Keratinocyte (primary cell): Measurements from ENCODE around the gene COMMD6. TPM values are rescaled to one million over a fixed set of nuclear protein-coding genes. Genes with fewer than 3 reads are reported as not detected.

Experiments used
- DNase-seq: peaks from one replicate; pipeline ENCODE4 v3.0.0-alpha.2; 2011; ENCODE audit warnings: low read depth, missing footprints, low spot score
- FAIRE-seq: peaks from 2 replicates; lab custom pipeline; 2011; peaks lifted over from hg19 to GRCh38; lab: Jason Lieb, UNC
- H2AFZ ChIP-seq: 2 replicates; pipeline ENCODE4 v1.6.0; 2012; ENCODE audit warnings: low read length, control low read depth, inconsistent platforms; ENCODE audit not compliant: control insufficient read depth
- H3K27ac ChIP-seq: 2 replicates; pipeline ENCODE4 v1.5.1; 2011; ENCODE audit warnings: low read length; ENCODE audit not compliant: control insufficient read depth, insufficient read depth
- H3K27me3 ChIP-seq: 3 replicates; pipeline ENCODE4 v1.6.0; 2011; ENCODE audit warnings: low read length; ENCODE audit not compliant: control insufficient read depth, insufficient read depth; ENCODE audit errors: extremely low read depth
- H3K36me3 ChIP-seq, 2 experiments: 2 replicates in 1 of 2; 3 replicates in 1 of 2; pipeline ENCODE4 v1.5.1; 2011; ENCODE audit warnings: low read length in 2 of 2, mild to moderate bottlenecking in 1 of 2; ENCODE audit not compliant: control insufficient read depth in 2 of 2, insufficient read depth in 2 of 2; ENCODE audit errors: extremely low read depth in 1 of 2
- H3K4me1 ChIP-seq: 3 replicates; pipeline ENCODE4 v1.5.1; 2011; ENCODE audit warnings: low read length; ENCODE audit not compliant: control insufficient read depth, insufficient read depth; ENCODE audit errors: extremely low read depth
- H3K4me2 ChIP-seq: 3 replicates; pipeline ENCODE4 v1.6.0; 2011; ENCODE audit warnings: low read depth, low read length; ENCODE audit not compliant: control insufficient read depth, insufficient read depth; ENCODE audit errors: extremely low read depth
- H3K4me3 ChIP-seq, 3 experiments: fragments of 200-600 bp in 1 of 3; sonication (generic) in 1 of 3; 2 replicates in 2 of 3; 3 replicates in 1 of 3; pipeline ENCODE4 v1.5.1; 2011 to 2016; ENCODE audit warnings: low read length in 3 of 3, mild to moderate bottlenecking in 3 of 3, control low read depth in 2 of 3, inconsistent platforms in 1 of 3, low read depth in 1 of 3, mixed read lengths in 1 of 3, mixed run types in 1 of 3, moderate library complexity in 1 of 3; ENCODE audit not compliant: control insufficient read depth in 2 of 3, insufficient read depth in 2 of 3; ENCODE audit errors: extremely low read depth in 1 of 3
- H3K79me2 ChIP-seq: 2 replicates; pipeline ENCODE4 v1.6.0; 2012; ENCODE audit warnings: low read length; ENCODE audit not compliant: control insufficient read depth, insufficient read depth
- H3K9ac ChIP-seq: 3 replicates; pipeline ENCODE4 v1.6.0; 2011; ENCODE audit warnings: low read length; ENCODE audit not compliant: control insufficient read depth, insufficient read depth; ENCODE audit errors: extremely low read depth
- H3K9me1 ChIP-seq: 3 replicates; pipeline ENCODE4 v1.6.0; 2011; ENCODE audit warnings: low read length; ENCODE audit not compliant: control insufficient read depth, insufficient read depth; ENCODE audit errors: extremely low read depth
- H3K9me3 ChIP-seq: 2 replicates; pipeline ENCODE4 v1.5.1; 2012; ENCODE audit warnings: low read depth, low read length; ENCODE audit not compliant: control insufficient read depth
- H4K20me1 ChIP-seq: 3 replicates; pipeline ENCODE4 v1.6.0; 2011; ENCODE audit warnings: low read length; ENCODE audit not compliant: control insufficient read depth, insufficient read depth; ENCODE audit errors: extremely low read depth
- CTCF ChIP-seq, 3 experiments: IDR thresholded peaks in 1 of 3; conservative IDR thresholded peaks in 1 of 3; optimal IDR thresholded peaks in 1 of 3; 2 replicates in 2 of 3; 3 replicates in 1 of 3; pipeline versions ENCODE3 to v1.5.1; 2011; ENCODE audit warnings: low read length in 3 of 3, mild to moderate bottlenecking in 3 of 3, moderate library complexity in 2 of 3, control low read depth in 1 of 3, inconsistent platforms in 1 of 3; ENCODE audit not compliant: insufficient read depth in 2 of 3; ENCODE audit errors: extremely low read depth in 1 of 3
- EZH2 ChIP-seq: IDR thresholded peaks from one replicate; pipeline ENCODE4 v1.6.1; 2012; ENCODE audit warnings: inconsistent platforms, mild to moderate bottlenecking, low read length, moderate library complexity
- dilution Hi-C: fragments of 300-500 bp; cut with MboI; formaldehyde crosslinking; loops from one replicate; pipeline ENCODE4 v1.7.0; 2020; ENCODE audit warnings: low sequenced_read_pairs; ENCODE audit not compliant: extremely low pct_ligation_motif_present
- polyA plus RNA-seq, 5 experiments: library from polyadenylated mRNA; depleted of rRNA in 3 of 5; stranded (reverse) in 3 of 5; stranded (forward) in 1 of 5; unstranded in 1 of 5; fragments of >200 nt; gene quantifications; 1 replicate in 1 of 5; 2 replicates in 3 of 5; 3 replicates in 1 of 5; pipeline versions ENCODE4 v1.2.1 to v1.2.3, GENCODE V29; 2011 to 2012; ENCODE audit warnings: missing spikeins in 2 of 5, low read depth in 1 of 5, low replicate concordance in 1 of 5

The COMMD6 gene
- polyA plus RNA-seq, 1 donor (not counting 4 experiments of a cell fraction or from before 2014, with no cell fraction given), result 403 TPM

- no peaks in the 10 kb centered on the region for H4K20me1 ChIP-seq
- H3K9me1 ChIP-seq, result no peaks in the 10 kb centered on the region
- H3K36me3 ChIP-seq, result peaks cover 0 to 4% of the 10 kb centered on the region in 2 experiments
- no peak overlapping the region for H3K9ac ChIP-seq
- no peak overlapping the region for H3K4me3 ChIP-seq
- DNase-seq (no peak), FAIRE-seq (no peak)
- H2AFZ ChIP-seq, result no peak overlapping the region
- H3K27me3 ChIP-seq, result no peaks in the 10 kb centered on the region
- no peaks in the 10 kb centered on the region for H3K9me3 ChIP-seq
- H3K27ac ChIP-seq, result no peak overlapping the region
- dilution Hi-C loops, result no loop called here
- no peak overlapping the region for H3K4me2 ChIP-seq
- H3K4me1 ChIP-seq, result no peaks in the 10 kb centered on the region
- TF ChIP-seq CTCF (optimal IDR thresholded peaks at IDR 0.05 in 1 of 3, IDR thresholded peaks at IDR 0.05 in 1 of 3, conservative IDR thresholded peaks at IDR 0.05 in 1 of 3; ENCODE audit: extremely low read depth in 1 of 3, insufficient read depth in 2 of 3, low read length in 3 of 3), result no peak
- no peak for TF ChIP-seq EZH2
- H3K79me2 ChIP-seq, result no peaks in the 10 kb centered on the region
Measured at GRCh38 chr13:75521956-75522355, 15.7 kb downstream of the COMMD6 start.

GRCh38 chr13:75518439-75519088 lies 19.1 kb downstream of the COMMD6 start:
- FAIRE-seq (no peak), DNase-seq (no peak)
- no peaks in the 10 kb centered on the region for H3K36me3 ChIP-seq
- no peak overlapping the region for H2AFZ ChIP-seq
- no peaks in the 10 kb centered on the region for H3K79me2 ChIP-seq
- no peaks in the 10 kb centered on the region for H3K9me1 ChIP-seq
- TF ChIP-seq EZH2 (no peak), CTCF (optimal IDR thresholded peaks at IDR 0.05 in 1 of 3, IDR thresholded peaks at IDR 0.05 in 1 of 3, conservative IDR thresholded peaks at IDR 0.05 in 1 of 3; ENCODE audit: extremely low read depth in 1 of 3, insufficient read depth in 2 of 3, low read length in 3 of 3) (no peak)
- H3K4me2 ChIP-seq, result no peak overlapping the region
- no peak overlapping the region for H3K27ac ChIP-seq
- no peaks in the 10 kb centered on the region for H3K27me3 ChIP-seq
- H3K4me3 ChIP-seq, result no peak overlapping the region
- H3K4me1 ChIP-seq, result no peaks in the 10 kb centered on the region
- no peak overlapping the region for H3K9ac ChIP-seq
- no peaks in the 10 kb centered on the region for H4K20me1 ChIP-seq
- H3K9me3 ChIP-seq, result no peaks in the 10 kb centered on the region
- dilution Hi-C loops, result no loop called here
